ENCODE measurements around the gene SFXN3.

SFXN3 gene, protein sequence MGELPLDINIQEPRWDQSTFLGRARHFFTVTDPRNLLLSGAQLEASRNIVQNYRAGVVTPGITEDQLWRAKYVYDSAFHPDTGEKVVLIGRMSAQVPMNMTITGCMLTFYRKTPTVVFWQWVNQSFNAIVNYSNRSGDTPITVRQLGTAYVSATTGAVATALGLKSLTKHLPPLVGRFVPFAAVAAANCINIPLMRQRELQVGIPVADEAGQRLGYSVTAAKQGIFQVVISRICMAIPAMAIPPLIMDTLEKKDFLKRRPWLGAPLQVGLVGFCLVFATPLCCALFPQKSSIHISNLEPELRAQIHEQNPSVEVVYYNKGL

DNA sequence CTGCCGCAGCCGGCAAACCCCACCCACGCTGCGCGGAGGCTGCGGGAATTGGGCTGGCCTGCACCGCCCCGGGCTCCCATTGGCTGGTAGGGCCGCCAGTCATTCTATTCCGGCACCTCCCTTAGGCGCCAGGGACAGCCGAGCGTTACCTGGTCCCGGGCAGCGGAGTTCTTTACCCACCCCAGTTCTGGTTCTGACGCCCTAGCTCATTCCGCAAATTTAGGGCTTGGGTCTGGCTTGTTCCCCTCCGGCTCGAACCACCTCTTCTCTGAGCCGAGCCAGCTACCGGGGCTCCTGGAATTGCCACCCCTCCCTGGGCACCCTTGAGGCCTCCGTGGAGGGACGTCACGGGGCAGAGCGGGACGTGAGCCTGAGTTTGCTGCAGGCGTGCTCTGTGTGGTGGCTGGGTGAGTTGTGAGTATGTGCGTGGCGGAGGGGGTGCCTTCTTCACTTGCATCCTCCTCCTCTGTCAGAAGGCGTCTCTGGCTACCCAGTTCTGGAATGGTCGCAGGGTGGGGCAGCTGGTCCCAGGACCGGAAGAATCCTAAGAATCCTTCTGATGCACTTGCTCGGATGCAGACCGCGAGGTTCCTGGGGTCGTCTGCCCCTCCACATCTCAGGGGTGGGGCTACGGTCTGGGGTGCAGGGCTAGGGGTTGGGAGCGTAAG is at the start of gene SFXN3, which contains the start of gene PDZD7:
TSS of gene SFXN3 (plus strand) at position 107 of the 668 bp plus-strand sequence. CDS start 3,461 bp downstream, outside the sequence.
TSS of gene PDZD7 (minus strand) at position 2 of the 668 bp plus-strand sequence. CDS start 910 bp downstream, outside the sequence.
- peak; percentile 99 for DNase-seq (ENCODE audit: low spot score)

DNA sequence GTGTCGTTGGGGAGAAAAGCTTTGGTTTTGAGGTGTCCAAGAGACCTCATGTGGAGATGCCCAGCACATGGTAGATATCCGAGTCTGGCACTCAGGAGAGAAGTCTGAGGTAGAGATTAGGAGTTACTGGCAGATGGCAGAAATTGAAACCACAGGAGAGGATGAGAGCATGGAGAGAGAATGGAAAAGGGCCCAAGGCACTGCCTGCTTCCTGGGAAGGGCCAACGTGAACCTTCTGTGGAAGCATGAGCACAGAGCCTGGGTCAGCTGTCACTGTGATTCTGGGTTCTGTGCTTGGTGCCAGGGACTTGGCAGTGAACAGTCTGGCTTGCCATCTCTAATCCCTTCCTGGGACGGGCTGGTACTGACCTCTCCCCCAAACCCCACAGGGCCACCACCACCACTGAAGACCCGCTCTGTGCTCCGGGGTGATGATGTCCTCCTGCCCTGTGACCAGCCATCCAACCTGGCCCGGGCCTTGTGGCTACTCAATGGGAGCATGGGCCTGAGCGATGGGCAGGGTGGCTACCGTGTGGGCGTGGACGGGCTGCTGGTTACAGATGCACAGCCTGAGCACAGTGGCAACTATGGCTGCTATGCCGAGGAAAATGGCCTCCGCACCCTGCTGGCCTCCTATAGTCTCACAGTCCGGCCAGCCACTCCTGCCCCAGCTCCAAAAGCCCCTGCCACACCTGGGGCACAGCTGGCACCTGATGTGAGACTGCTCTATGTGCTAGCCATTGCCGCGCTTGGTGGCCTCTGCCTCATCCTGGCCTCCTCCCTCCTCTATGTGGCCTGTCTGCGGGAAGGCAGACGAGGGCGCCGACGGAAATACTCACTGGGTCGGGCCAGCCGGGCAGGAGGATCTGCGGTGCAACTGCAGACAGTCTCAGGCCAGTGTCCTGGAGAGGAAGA is 47.9 kb upstream of the SFXN3 start:
- DNase-seq (ENCODE audit: low spot score), result no peak

DNA sequence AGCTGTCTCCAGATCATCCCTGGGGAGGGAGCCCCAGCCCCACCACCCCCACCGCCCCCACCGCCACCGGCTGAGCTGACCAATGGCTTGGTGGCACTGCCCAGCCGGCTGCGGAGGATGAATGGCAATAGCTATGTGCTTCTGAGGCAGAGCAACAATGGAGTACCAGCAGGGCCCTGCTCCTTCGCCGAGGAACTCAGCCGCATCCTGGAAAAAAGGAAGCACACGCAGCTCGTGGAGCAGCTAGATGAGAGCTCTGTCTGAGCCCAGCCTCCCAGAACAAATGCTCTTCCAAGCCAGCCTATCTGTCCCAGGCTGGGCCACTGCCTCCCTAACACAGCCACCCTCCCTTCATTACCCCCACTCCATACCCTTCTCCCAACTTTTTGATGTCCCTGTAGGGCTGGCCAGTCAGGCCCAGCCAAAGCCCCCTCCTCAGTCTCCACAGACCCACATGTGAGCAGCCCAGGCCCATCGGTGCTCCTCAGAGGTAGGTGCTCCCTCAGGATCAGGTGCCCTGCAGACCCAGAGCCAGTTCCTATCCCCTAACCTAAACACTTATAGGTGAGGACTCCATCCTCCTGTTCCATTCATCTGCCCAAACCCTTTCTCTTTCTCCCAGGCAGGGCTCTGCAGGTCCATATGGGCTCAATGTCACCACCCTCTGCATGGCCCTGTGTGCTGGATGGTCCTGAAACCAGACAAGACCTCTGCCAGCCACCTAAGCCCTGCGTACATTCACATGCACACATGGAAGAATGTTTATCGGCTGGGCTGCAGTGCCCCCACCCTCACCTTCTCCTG is 47.0 kb upstream of the SFXN3 start:
- DNase-seq (ENCODE audit: low spot score), result no peak

DNA sequence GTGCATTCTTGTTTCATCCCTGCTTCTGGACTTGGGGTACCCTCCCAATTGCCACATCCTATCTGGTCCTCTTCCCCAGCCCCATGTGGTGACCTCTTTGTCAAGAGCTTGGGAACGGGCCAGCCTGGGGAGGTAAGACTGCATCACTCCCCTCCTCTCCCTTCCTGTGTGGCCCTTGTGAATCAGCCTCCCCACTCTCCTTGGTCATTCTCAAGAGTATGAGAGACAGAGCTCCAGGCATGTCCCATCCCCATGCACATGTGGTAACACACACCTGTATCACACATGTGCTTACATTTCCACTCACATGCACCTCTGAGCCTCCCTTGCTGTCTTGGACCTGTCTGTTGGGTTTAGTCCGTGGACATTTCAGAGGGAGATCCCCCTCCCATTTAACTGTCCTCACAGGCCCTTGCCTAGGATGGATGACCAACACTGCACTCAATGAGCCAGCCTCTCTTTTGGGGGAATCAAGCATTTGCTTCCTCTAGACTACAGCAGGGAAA is 46.3 kb upstream of the SFXN3 start:
- no peak for DNase-seq (ENCODE audit: low spot score)

DNA sequence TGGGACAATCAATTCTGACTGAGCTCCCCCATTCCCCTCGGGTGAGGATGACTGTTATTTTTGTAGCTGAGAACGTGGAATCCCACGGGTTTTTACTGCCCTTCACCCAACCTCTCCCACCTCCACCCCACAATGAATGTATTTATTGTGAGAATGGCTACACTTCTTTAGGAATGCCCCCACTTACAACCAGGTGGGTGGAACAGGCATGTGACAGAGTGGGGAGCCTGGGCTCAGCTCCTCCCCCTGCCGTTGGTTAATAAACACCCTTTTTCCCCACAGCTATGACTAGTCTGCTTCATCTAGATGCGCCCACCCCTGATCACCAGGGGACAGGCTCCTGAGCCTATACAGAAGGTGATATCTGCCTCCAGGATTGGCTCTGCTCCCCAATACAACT is 45.7 kb upstream of the SFXN3 start:
- DNase-seq (ENCODE audit: low spot score), result no peak

DNA sequence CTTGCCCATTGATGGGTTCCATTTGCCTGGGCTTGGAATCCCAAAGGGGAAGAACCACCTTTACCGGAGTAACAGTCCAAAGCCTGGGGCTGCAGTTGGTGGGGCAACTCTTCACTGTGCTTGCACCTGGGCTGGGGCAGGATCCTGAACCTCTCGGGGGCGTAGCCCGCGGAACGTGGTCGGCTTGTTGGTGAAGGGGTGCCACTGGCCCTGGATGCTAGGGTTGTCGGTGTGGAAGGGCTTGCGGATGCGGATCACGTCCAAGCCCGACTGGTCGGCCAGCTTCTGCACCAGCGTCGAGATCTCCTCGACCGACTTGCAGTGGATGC is 44.4 kb upstream of the SFXN3 start:
- DNase-seq (ENCODE audit: low spot score), result no peak

DNA sequence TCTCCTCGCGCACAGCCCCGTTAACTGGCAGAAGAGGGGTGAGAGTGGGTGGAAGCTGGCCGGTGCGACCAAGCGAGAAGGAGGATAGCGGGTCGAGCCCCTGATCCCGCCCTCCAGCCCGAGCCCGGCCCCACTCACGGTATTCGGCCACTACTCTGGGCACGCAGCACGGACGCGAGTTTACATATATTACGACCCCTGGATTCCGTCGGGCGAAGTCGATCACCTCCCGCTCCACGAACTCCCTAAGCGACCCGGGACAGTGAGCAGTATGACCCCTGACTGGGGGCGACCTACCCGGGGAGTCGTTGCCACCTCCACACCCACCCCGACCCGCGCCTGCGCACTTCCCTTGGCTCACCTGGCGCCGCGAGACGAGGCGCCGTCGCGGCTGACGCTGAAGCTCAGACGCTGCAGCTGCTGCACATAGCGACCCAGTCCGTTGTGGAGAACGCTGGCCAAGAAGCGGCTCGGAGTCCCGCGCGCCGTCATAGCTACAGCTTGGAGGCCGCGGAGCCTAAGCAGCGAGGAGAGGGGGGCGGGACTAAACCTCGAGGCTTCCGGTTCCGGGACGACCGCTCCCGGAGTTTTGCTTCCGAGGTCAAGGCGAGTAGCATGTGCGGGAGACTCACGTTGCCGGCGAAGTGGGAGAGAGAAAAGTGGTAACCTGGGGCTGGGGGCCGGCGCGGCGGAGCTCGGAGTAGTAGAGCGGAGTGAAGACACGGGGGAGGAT is 43.9 kb upstream of the SFXN3 start, which contains the start of the genes MRPL43 and TWNK:
TSS of gene MRPL43 (minus strand) at position 546 of the 733 bp plus-strand sequence. CDS start at position 492, 54 bp downstream.
TSS of gene TWNK (plus strand) at position 592 of the 733 bp plus-strand sequence. CDS start 668 bp downstream, outside the sequence.
- peak; percentile 93 for DNase-seq (ENCODE audit: low spot score)

DNA sequence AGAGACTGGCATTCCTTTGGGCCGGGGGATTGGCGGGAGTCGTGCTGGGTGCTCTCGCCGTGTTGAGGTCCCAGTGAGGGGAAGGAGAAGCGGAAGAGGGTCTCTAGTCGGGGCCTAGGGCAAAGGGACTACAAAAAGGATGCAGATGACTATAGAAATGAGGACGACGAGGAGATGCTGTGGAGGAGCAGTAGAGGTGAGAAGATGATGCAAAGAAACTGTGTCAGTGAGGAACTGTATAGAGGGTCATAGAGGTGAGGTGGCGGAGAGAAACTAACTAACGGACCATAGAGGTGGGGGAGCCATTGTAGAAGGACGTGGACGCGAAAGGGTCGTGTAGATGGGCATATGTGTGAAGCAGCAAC is 43.4 kb upstream of the SFXN3 start:
- DNase-seq (ENCODE audit: low spot score), result no peak

DNA sequence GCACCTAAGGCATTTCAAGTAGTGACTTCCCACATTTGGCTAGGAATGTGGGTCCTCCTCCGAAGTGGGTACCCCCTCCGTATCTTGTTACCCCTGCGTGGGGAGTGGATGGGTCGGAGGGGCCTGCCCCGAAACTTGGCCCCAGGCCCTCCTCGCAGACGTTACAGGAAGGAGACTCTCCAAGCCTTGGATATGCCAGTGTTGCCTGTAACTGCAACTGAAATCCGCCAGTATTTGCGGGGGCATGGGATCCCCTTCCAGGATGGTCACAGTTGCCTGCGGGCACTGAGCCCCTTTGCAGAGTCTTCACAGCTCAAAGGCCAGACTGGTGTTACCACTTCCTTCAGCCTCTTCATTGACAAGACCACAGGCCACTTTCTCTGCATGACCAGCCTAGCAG is 42.9 kb upstream of the SFXN3 start:
- no peak for DNase-seq (ENCODE audit: low spot score)

DNA sequence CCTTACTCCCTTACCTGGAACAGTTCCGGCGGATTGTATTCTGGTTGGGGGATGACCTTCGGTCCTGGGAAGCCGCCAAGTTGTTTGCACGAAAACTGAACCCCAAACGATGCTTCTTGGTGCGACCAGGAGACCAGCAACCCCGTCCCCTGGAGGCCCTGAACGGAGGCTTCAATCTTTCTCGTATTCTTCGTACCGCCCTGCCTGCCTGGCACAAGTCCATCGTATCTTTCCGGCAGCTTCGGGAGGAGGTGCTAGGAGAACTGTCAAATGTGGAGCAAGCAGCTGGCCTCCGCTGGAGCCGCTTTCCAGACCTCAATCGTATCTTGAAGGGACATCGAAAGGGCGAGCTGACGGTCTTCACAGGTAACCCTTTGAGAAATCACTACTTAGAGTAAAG is 41.9 kb upstream of the SFXN3 start:
- DNase-seq (ENCODE audit: low spot score), result no peak

DNA sequence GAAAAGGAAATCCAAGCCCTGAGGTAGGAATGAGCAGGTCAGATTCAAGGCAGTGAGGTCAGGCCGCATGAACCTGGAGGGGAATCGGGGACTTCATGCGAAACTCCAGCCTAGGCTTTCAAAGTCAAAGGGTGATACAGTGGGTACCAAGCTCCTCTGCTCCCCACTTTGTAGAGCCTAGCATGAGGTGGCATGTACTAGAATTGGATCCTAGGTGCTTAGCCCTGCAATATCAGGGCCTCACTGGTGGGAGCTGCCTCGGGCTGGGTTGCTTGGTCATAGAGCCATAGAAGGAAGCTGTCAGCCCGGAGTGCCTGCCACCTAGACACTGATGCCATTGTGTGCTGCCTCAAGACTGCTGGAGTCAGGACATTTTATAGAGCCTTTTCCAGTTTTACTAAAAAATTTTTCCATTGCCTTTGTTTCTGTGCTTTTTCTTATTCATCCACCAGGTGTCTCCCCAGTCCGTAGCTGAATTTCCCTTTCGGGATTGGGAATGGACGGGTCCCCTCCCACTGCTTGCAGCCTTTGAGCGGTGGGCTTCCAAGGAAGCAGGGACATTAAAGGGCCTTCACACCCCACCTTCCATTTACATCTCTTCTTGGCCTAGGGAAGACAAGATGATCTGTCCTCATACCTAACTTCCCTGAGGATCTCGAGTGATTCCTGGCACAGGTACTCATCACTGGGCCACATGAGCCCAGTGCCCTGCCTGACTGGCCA is 36.9 kb upstream of the SFXN3 start:
- peak; percentile 70 for DNase-seq (ENCODE audit: low spot score)

DNA sequence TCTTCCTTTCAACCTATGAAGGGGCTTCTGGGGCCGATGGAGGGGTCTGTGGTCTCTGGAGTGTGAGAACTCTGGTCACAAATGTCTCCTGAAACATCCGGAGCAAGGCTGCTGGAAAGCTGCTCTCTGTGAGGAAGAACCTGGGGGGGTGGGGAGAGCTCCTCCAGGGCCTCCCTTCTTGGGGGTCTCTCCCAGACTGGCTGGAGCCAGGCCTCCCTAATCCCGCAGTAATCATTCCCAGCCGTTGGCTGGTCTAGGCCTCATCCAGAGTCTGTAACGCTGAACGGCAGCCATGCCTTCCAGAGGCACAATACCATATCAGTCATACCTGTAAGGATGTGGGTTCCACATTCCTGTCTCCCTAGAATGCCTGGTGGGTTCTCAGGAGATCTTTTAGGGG is 35.9 kb upstream of the SFXN3 start:
- no peak for DNase-seq (ENCODE audit: low spot score)

DNA sequence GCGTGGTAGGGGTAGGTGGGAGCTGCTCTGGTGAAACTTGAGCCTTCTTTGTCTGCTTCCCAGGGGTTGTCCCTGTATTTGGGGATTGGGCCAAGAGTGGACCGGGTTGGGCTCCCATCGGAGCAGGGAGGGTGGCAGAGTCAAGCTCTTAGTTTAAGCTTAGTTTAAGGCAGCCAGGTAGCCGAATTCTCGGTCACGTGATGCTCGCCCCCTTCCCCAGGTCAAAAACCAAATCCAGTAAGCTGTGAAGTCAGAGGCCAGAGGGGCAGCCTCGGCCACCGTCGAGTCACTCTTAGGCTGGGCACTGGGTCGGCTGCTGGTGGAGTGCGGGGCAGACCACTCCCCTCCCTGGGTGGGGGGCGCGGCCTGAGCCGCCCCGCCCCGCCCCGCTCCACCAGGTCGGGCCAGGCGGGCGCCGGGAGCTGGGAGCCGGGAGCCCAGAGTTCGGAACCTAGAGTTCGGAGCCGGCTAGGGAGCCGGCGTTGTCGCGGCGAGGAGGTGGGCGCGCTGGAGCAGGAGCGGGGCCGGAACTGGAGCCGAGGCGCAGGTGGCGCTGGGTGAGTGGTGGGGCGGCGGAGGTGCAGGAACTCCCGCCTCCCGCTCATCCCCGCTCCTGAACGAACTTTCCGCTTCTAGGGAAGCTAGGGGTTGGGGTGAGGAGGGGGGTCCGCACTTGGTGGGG is 34.2 kb upstream of the SFXN3 start:
- peak; percentile 75 for DNase-seq (ENCODE audit: low spot score)

DNA sequence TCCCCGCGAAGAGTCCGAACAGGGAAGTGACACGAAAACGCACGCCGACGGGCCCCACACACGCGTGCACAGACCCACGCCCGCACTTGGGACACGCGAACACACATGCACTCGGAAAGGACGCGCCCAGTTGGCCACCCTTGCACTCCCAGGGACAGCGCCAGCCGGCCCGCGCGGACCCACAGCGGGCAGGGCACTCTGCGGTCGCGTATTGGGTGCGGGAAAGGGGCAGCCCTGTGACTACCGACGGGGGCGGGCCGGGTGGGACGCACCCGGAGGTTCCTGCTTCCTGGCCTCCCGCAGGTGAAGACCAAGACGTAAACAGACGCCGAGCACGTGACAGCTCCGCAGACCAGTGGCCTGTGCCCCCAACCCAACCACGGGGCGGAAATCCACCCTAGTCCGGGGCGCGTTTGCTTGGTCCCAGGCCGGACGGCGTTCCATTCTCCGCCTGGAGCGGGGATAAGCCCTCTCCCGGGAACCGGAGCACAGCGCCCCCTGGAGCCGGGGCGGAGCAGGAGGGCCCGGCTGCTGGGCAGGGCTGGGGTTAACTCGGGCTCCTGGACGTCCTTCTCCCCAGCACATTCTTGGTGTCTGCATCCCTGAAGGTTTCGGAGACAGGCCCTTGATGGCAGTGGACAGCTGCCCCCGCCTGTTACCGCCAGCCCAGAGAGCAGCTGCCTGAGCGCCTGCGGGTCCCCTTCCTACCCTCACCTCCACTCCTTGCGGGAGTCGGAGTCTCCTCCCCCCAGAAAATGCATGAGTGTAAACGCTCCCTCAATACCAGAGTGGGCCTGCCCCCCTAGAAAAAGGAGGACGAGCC is 33.5 kb upstream of the SFXN3 start:
- DNase-seq (ENCODE audit: low spot score), result peak; percentile 94

DNA sequence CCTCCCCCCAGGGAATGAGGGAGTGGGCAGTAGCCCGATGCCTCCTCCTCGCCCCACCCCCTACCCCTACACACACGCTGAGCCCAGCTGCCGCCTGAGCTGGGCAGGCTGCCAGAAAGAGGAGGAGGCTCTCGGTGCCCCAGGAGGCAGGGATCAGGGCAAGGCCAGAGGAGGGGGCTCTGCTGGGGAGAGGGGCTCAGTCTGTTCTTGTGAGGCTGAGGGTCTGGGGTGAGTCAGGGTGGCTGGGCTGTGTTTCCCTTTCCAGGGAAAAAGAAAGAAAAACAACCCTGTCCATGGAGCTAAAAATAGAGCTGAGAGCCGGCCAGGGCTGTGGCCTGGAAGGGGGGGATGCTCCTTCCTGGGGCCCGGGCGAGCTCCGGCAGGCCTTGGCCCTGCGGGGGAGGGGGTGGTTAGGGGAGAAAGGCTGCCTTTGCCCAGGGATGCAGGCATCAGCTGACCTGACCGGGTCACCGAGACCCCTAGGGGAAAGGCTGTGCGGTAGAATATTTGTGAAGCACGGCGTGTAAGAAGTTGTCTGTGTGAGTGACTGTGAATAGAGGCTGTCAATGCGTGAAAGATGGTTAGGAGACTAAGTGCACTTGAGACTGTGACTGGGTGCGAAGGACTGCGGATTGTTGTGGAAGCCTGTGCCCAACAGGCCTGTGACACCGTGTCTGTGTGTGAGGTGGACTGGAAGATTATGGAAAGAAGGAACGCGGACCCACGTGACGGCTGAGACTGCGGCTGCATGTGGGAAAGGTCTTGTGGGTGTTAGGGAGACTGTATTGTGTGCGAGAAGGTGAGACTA is 32.6 kb upstream of the SFXN3 start:
- peak; percentile 93 for DNase-seq (ENCODE audit: low spot score)

DNA sequence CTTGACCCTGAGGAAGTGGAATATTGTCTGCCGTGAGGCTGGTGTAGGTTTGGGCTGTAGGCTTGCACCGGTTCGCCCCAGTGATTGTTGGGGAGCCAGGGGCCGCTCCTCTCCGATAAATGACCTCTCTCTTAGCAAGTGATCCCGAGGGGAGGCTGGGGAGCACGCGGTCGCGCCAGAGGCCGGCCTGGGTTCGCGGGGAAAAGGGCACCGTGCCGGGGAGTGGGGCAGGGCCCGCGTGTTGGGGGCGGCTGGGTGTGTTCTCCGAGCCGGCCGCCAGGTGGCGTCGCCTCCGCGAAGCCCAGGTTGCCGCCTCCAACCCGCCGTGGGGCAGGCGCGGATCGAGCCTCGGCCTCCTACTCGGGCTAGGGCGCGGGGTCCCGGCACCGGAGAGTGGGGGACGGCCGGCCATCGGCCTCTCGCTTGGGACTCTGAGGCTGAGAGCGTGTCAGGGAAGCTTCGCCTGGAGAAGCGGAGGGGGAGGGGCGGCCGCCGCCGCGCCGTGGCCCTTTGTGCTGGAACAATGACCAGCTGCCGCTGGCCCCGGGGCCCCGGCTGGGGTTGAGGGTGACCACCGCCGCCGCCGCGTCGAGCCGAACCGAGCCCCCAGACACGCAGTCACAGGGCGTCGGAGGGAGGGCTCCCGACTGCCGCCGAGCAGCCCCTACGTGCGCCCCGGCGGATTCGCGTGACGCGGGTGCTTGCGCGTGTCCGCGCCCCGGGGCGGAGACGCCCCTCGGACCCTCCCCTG is 31.9 kb upstream of the SFXN3 start:
- peak; percentile 94 for DNase-seq (ENCODE audit: low spot score)

DNA sequence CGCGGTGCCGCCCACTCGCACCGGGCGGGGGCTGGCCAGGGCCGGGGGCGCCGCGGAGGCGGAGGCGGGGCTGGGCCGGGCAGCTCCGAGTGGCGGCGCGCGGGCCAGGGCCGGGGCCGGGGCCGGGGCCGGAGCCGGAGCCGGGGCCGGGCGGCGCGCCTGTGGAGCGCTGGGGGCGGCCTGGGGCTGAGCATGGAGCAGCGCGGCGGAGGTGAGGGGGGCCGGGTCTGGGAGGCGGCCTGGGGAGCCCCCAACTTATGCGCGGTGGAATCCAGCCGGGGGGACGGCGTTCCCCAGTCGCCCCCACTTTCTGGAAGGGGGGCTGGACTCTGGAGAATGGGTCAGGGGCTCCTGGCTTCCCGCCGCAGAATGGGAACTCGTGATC is 31.3 kb upstream of the SFXN3 start, which contains the start of gene LZTS2:
TSS of gene LZTS2 (plus strand) at position 67 of the 385 bp plus-strand sequence. CDS start 2,731 bp downstream, outside the sequence.
- no peak for DNase-seq (ENCODE audit: low spot score)
